ENCODE data around the gene LRWD1.

DNA sequence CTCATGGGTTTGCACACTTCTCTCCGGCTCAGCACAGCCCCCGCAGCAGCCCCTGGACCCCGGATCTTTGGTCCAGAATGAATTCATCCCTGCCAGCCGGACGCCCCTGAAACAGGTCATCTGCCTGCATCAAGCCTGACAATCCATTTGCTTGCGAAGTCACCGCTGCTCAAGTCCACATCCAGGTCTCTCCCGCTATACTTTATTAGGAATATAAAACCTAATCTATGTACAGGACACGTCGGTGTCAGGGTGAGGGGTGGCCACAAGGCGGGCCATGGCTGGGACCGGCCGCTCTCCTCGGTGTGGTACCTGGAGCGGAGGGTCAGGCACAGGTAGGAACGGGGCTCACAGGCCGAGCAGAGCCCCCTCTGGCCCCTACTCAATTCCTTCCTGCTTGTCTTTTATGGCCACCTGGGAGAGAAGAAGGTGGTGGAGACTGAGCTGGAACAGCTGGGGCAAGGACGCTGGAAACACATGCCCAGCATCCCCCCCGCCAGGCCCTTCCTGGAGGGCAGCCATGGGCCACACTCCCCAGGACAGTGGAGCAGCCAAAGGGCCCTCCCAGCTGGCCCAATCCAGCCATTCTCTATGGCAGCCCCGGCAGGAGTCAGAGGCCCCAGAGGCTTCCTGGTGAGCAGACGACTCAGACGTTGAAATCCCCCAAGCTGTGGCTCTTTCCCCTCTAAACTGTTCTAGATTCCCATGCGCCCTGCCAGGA, 8.6 kb downstream of the LRWD1 start:
- TF ChIP-seq POLR2A (IDR thresholded peaks at IDR 0.05; ENCODE audit: low read length) = no peak
- no peak for TF ChIP-seq GATA1 (IDR thresholded peaks at IDR 0.05; ENCODE audit: low read depth, low read length)

Data from erythroblast (primary cell).